Gastroesophageal sphincter (tissue), 3 donors: ENCODE measurements around the gene PXDN.

Experiments
- CTCF ChIP-seq, 4 experiments: fragments of 200-600 bp in 2 of 4; fragments of 450-650 bp in 2 of 4; sonication (generic) in 1 of 4; IDR thresholded peaks; one replicate each; pipeline ENCODE4 v1.5.1; 2017 to 2019; ENCODE audit warnings: antibody characterized with exemption in 4 of 4, mild to moderate bottlenecking in 2 of 4, moderate library complexity in 2 of 4
- EP300 ChIP-seq: sonication (generic); formaldehyde crosslinking; IDR thresholded peaks from one replicate; pipeline ENCODE4 v1.6.1; 2017; ENCODE audit warnings: antibody characterized with exemption, mild to moderate bottlenecking
- POLR2A ChIP-seq, 2 donors: fragments of 450-650 bp; IDR thresholded peaks; one replicate each; pipeline ENCODE4 v1.6.1; 2017; ENCODE audit warnings: antibody characterized with exemption in 2 of 2, mild to moderate bottlenecking in 2 of 2, moderate library complexity in 1 of 2
- POLR2AphosphoS5 ChIP-seq: sonication (generic); formaldehyde crosslinking; IDR thresholded peaks from one replicate; pipeline ENCODE4 v1.6.1; 2017; ENCODE audit warnings: antibody characterized with exemption

- TF ChIP-seq CTCF (IDR thresholded peaks at IDR 0.05) (no peak), POLR2A (IDR thresholded peaks at IDR 0.05) (no peak), POLR2AphosphoS5 (no peak), EP300 (no peak)
Measured at GRCh38 chr2:1638281-1638860, 105.9 kb downstream of the PXDN start.
